GM21381 (cell line): ENCODE data around the gene SLN.

Experiments
- ATAC-seq: cut with Tn5 transposase; IDR thresholded peaks from one replicate; pipeline ENCODE4 v1.9.1; 2021; ENCODE audit warnings: mild to moderate bottlenecking, moderate library complexity; ENCODE audit not compliant: unreplicated experiment

Gene SLN

GRCh38 chr11:107688322-107688918 lies 23.4 kb downstream of the SLN start:
- no peak for ATAC-seq

GRCh38 chr11:107683807-107684206 lies 28.0 kb downstream of the SLN start:
- ATAC-seq, result no peak

- ATAC-seq, result no peak
Measured at GRCh38 chr11:107683061-107683460, 28.8 kb downstream of the SLN start.

- ATAC-seq, result no peak
Measured at GRCh38 chr11:107682572-107682971, 29.3 kb downstream of the SLN start.

GRCh38 chr11:107682171-107682570 lies 29.7 kb downstream of the SLN start:
- ATAC-seq, result no peak

- ATAC-seq, result no peak
Measured at GRCh38 chr11:107679255-107680024, 32.4 kb downstream of the SLN start.

GRCh38 chr11:107678632-107678971 lies 33.3 kb downstream of the SLN start:
- ATAC-seq, result no peak

GRCh38 chr11:107677924-107678631 lies 33.8 kb downstream of the SLN start:
- ATAC-seq, result no peak

GRCh38 chr11:107676336-107677057 lies 35.4 kb downstream of the SLN start:
- no peak for ATAC-seq

GRCh38 chr11:107675902-107676301 lies 36.0 kb downstream of the SLN start:
- ATAC-seq, result no peak

GRCh38 chr11:107669893-107670601 lies 41.8 kb downstream of the SLN start:
- ATAC-seq, result no peak

- no peak for ATAC-seq
Measured at GRCh38 chr11:107669191-107669740, 42.6 kb downstream of the SLN start.

- no peak for ATAC-seq
Measured at GRCh38 chr11:107666911-107667613, 44.8 kb downstream of the SLN start.

GRCh38 chr11:107665018-107665417 lies 46.8 kb downstream of the SLN start:
- ATAC-seq, result no peak

GRCh38 chr11:107661656-107662055 lies 50.2 kb downstream of the SLN start:
- ATAC-seq, result no peak

- no peak for ATAC-seq
Measured at GRCh38 chr11:107660066-107660465, 51.8 kb downstream of the SLN start.

GRCh38 chr11:107659310-107659709 lies 52.5 kb downstream of the SLN start:
- ATAC-seq, result no peak
